CD1c-positive myeloid dendritic cell (primary cell): ENCODE results near the gene CAGE1.

ENCODE experiments used
- DNase-seq: peaks from one replicate; pipeline ENCODE4 v3.0.0-alpha.2; 2016; ENCODE audit errors: extremely low spot score

Gene CAGE1

GRCh38 chr6:7389451-7390225 lies at the start of gene CAGE1, which contains the start of gene RIOK1:
CAGE1 (minus strand) TSS chr6:7389742; CDS start chr6:7387173, 2,569 bp downstream.
RIOK1 (plus strand) TSS chr6:7389808; CDS start chr6:7390003, 195 bp downstream.
- peak; percentile 97 for DNase-seq

DNA sequence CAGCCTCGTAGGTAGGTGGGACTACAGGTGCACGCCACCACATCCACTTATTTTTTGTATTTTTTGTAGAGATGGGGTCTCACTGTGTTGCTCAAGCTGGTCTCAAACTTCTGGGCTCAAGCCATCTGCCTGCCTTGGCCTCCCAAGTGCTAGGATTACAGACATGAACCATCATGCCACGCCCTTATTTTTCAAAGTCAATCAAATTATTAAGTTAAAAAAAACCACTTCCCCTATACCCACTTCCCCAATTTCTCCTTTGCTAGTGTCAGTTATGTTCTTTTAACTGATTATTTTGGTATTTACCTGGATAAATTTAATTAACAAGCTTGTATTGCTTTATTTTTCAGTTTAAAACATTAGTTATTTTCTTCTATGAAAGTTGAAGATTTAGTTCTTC lies 49.7 kb upstream of the CAGE1 start:
- DNase-seq: peak; percentile 76

DNA sequence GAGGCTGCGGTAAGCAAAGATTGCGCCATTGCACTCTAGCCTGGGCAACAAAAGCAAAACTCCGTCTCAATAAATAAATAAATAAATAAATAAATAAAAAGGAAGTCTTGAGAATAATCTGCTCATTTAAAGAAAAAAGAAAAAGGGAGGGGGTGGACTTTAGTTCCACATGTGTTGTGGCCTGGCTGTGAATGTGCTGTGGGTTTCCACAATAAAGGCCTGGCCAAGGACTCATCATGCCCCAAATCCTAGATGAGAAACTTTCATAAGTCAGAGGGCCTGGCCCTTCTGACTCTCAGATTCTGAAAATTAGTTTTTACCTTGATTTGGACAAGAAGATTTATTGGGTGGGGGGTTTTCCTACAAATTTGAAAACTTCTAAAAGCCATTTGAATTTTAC lies 48.5 kb upstream of the CAGE1 start:
- DNase-seq: peak; percentile 64

DNA sequence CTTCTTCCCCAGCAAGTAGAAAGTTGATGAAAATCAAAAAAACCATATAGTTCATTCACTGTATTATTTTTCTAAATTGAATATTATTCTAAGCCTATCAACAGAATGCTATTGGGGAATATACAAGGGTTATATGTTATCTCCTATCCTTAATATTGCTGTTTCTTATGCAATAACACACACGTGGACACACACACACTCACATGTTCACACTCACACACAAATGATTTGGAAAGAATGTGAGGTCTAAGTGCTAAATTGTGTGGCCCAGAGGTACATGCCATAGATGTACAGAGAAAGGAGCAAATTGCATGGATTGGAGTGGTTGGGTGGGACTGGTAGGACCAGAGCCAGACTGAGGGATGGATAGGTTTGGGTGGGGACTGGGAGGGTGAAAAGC lies 45.1 kb upstream of the CAGE1 start:
- no peak for DNase-seq

DNA sequence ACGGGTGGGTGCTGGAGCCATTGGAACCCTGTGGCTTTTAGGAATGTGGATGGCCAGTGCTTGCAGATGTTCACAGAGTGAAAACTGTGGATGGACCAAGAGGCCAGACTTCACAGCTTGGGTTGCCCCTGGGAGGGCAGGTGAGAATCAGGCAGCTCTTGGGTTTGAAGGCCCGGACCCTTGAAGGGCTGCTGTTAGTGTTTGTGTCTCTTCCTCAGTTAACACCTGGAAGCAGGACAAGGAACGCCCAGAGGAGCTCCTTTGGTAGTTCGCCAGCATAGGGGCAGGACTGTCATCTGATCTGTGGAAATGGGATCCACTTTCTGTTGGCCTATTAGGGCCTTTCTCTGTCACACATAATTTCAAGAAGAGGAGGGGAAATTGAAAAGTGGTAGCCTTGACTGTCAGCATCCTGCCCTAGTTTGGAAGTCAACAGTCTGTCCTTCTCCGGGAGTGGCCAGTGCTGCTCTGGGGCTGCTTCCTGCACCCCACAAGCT lies 43.6 kb upstream of the CAGE1 start:
- no peak for DNase-seq

GRCh38 chr6:7432391-7433120 lies 43.0 kb upstream of the CAGE1 start:
- DNase-seq: no peak

GRCh38 chr6:7431674-7432390 lies 42.3 kb upstream of the CAGE1 start:
- no peak for DNase-seq

GRCh38 chr6:7431313-7431673 lies 41.8 kb upstream of the CAGE1 start:
- DNase-seq: peak; percentile 52

DNA sequence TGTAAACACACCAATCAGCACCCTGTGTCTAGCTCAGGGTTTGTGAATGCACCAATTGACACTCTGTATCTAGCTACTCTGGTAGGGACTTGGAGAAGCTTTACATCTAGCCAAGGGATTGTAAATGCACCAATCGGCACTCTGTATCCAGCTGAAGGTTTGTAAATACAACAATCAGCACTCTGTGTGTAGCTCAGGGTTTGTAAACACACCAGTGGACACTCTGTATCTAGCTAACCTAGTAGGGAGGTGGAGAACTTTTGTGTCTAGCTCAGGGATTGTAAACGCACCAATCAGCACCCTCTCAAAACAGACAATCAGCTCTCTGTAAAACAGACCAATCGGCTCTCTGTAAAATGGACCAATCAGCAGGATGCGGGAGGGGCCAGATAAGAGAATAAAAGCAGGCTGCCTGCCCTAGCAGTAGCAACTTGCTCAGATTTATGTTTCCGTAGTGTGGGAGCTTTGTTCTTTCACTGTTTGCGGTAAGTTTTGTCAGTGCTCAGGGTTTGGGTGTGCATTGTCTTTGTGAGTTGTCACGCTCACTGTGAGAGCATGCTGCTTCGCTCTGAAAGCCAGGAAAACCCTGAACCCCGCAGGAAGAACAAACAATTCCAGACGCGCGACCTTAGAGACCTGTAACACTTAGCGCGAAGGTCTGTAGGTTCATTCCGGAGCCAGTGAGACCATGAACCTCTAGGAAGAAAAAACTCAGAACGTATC lies 37.1 kb upstream of the CAGE1 start:
- no peak for DNase-seq

- DNase-seq: no peak
Measured at GRCh38 chr6:7425808-7426190, 36.3 kb upstream of the CAGE1 start.

GRCh38 chr6:7424967-7425807 lies 35.6 kb upstream of the CAGE1 start:
- peak; percentile 40 for DNase-seq

DNA sequence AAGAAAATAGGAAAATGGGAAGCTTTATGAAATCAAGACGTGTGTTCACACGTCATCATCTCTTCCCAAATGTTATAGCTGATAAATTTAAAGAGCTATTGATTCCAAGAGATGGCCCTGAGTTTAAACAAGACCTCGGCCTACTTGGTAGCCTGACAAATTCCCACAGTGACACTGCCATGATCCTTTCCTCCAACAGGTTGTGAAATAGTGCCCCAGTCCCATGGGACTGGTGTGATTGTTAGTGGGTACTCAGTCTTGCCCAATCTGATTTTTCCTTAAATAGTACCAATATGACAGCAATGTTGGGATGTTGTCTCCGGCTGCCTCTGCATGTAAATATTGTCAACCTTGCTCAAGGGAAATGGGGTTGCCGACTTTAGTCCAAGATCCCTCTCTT lies 34.5 kb upstream of the CAGE1 start:
- no peak for DNase-seq

- DNase-seq: no peak
Measured at GRCh38 chr6:7421066-7421465, 31.5 kb upstream of the CAGE1 start.

DNA sequence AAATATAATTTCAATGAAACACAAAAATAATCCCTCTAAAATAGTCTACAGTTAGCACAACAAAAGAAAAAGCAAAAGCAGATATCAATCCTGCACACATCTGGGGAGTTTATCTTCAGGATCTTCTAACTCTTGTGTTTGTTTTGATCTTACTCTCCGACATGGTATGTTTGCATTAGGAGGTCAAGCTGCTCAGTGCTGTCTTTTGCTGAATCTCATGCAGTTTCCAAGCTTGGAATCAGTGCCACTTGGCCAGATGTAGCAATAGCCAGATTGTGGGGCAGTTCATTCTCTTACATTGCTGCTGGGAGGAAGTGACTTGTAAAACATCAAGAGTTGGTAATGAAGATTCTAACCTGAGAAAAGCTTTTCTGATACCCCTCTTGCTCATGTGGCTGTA lies 29.5 kb upstream of the CAGE1 start:
- no peak for DNase-seq

DNA sequence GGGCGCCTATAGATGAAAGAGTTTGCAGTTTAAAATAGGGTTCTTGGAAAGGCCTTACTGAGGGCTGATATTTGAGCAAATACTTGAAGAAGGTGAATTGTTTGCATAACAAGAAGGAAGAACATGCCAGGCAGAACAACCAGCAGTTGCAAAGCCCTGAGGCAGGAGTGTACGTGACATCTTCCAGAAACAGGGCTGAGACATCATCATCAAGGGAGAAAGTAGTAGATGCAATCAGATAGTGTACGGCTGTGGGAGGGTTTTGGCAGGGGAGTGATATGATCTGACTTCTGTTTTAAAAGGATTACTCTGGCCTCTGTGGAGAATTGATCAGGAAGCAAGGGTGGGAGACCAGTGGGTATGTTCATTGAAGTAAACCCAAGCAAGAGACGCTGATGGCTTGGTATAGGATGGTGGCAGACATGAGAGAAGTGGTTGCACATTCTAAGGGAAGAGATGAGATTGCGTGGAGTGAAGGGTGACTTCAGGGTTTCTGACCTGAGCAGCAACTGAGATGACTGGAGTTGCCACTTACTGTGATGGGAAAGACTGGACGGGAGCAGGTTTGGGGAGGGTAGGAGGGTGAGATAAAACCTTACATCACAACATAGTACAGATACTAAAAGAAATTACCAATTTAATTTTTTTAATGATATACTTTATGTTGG lies 28.8 kb upstream of the CAGE1 start:
- DNase-seq: no peak

DNA sequence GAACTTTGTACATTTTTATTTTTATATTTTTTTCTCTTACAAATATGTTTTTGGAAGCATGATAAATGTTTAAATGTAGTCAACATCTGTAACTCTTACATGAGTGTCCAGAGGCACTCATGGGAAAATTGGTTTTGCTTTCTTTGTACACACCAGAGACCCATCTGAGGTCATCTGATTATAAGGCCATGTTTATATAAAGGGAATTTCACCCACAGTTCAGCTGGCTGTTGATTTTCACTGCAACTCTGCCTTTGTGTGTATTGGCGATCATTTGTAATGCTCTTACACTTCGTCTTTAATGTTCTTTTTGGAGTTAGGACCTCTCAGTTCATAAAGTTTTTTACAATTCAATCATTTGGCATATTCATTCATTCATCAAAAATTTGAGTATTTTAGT lies 28.1 kb upstream of the CAGE1 start:
- no peak for DNase-seq

DNA sequence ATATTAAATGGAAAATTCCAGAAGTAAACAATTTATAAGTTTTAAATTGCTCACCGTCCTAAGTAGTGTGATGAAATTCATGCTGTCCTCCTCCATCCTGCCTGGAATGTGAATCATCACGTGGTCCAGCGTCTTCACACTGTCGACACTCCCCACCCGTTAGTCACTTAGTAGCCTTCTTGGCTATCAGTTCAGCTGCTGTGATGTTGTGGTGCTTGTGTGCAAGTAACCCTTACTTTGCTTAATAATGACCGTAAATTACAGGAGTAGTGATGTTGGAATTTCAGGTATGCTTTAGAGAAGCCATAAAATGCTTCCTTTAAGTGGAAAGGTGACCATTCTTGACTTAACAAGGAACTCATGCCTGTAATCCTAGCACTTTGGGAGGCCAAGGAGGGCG lies 25.3 kb upstream of the CAGE1 start:
- DNase-seq: no peak

DNA sequence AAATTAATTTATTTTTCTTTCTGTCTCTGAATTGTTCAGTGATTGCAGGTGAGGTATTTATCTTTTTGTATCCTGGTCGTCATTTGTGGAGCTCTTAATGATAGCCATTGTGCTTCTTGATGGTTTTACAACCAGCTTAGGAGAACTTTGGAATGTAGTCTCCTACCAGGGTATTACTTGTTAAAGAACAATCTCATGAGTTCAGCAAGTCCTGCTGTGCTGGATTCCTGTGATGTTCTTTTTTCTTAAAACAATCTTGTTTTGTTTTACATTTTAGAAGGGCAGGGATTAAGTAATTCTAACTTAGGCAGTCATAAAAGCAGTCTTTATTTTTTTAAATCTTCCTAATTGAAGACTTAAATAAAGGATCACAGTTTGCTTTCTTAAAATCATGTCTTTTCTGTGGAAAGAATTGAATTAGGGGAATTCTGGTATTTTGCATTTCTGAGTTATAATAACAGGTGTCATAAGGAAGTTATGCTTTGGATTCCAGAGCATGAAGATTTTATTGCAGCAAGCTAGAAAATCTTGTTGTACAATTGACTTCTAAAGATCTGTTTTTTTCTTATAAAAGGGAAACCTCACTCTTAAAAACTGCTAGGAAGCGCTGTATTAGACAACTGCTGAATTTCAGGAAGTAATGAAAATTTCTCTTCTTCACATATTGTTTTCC lies 23.7 kb upstream of the CAGE1 start:
- DNase-seq: no peak

GRCh38 chr6:7411328-7411727 lies 21.8 kb upstream of the CAGE1 start:
- DNase-seq: no peak

GRCh38 chr6:7410851-7411250 lies 21.3 kb upstream of the CAGE1 start:
- no peak for DNase-seq
